Esophagus squamous epithelium (tissue), 4 donors: Measurements from ENCODE around the gene MSL1.

Experiments
- CTCF ChIP-seq, 6 experiments: fragments of 450-650 bp in 4 of 6; fragments of 200-600 bp in 2 of 6; sonication (generic) in 2 of 6; IDR thresholded peaks; one replicate each; pipeline ENCODE4 v1.5.1; 2016 to 2019; ENCODE audit warnings: antibody characterized with exemption in 6 of 6, mild to moderate bottlenecking in 4 of 6, moderate library complexity in 4 of 6
- POLR2A ChIP-seq, 4 donors: fragments of 450-650 bp; IDR thresholded peaks; one replicate each; pipeline ENCODE4 v1.6.1; 2017; ENCODE audit warnings: antibody characterized with exemption in 4 of 4, mild to moderate bottlenecking in 4 of 4, moderate library complexity in 3 of 4

DNA sequence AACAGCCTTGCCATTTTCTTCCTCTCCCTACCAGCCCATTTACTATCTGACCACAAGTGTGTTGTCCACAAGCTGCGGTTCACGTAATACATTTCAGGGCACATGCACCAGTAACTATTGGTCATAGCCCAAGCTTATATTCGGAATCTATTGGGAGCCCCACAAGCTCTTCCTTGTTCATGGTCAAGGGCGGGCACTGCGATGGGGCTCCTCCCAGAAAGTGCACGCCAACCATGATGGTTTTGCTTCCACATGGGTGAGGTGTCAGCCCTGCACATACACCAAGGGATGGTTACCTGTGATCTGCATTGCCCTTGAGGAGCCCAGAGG, 46.9 kb upstream of the MSL1 start:
- no peak for TF ChIP-seq CTCF (IDR thresholded peaks at IDR 0.05)
- TF ChIP-seq POLR2A (IDR thresholded peaks at IDR 0.05): no peak
